PC-3 (cell line): Measurements from ENCODE around the gene SPAG4.

Experiments used
- EZH2 ChIP-seq: fragments of 300-600 bp; sonication (generic); IDR thresholded peaks from one replicate; pipeline ENCODE4 v1.6.1; 2017; ENCODE audit warnings: antibody characterized with exemption, mild to moderate bottlenecking, low read length; ENCODE audit not compliant: unreplicated experiment
- EZH2phosphoT487 ChIP-seq: fragments of 300-600 bp; sonication (generic); IDR thresholded peaks from 2 replicates; pipeline ENCODE4 v1.6.1; 2018; ENCODE audit warnings: mild to moderate bottlenecking, antibody characterized with exemption, low read length, borderline replicate concordance
- TF ChIP-seq, protein P1 (sequence below): fragments of 300-600 bp; sonication (generic); conservative IDR thresholded peaks from 2 replicates; pipeline ENCODE4 v1.5.1; 2017; ENCODE audit warnings: antibody characterized with exemption, low read depth, mild to moderate bottlenecking, low read length

DNA sequence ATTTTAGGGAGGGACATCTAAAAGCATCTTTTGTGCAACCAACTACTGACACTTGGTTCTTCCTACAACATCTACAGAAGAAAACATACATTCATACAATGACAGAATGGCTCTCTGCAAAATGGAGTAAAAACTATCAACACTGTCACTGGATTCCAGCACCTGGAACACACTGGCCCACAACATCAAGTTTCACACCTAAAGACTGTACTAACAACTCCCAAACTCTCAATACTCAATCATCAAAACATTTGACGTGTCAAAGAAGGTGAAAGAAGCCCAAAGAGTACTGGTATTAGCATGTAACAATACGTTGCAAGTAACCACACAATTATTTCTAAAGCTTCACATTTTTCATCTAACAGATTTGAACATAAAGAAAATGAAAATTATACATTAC, 46.9 kb downstream of the SPAG4 start:
- TF ChIP-seq, protein P1, sequence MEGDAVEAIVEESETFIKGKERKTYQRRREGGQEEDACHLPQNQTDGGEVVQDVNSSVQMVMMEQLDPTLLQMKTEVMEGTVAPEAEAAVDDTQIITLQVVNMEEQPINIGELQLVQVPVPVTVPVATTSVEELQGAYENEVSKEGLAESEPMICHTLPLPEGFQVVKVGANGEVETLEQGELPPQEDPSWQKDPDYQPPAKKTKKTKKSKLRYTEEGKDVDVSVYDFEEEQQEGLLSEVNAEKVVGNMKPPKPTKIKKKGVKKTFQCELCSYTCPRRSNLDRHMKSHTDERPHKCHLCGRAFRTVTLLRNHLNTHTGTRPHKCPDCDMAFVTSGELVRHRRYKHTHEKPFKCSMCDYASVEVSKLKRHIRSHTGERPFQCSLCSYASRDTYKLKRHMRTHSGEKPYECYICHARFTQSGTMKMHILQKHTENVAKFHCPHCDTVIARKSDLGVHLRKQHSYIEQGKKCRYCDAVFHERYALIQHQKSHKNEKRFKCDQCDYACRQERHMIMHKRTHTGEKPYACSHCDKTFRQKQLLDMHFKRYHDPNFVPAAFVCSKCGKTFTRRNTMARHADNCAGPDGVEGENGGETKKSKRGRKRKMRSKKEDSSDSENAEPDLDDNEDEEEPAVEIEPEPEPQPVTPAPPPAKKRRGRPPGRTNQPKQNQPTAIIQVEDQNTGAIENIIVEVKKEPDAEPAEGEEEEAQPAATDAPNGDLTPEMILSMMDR: no peak
- TF ChIP-seq EZH2: no peak
- no peak for TF ChIP-seq EZH2phosphoT487
